Measurements from ENCODE around the gene IQCK.

The IQCK gene

GRCh38 chr16:19753815-19754643 lies 36.0 kb downstream of the IQCK start:
- DNase-seq (ENCODE audit: extremely low read depth in 1 of 2, low read depth in 1 of 2) = no peak

- no peak for DNase-seq (ENCODE audit: extremely low read depth in 1 of 2, low read depth in 1 of 2)
These were observed 36.6 kb downstream of the IQCK start for GRCh38 chr16:19754644-19755036.

GRCh38 chr16:19755268-19755667 lies 37.2 kb downstream of the IQCK start:
- no peak for DNase-seq (ENCODE audit: extremely low read depth in 1 of 2, low read depth in 1 of 2)

GRCh38 chr16:19757026-19757425 lies 39.0 kb downstream of the IQCK start:
- no peak for DNase-seq (ENCODE audit: extremely low read depth in 1 of 2, low read depth in 1 of 2)

- no peak for DNase-seq (ENCODE audit: extremely low read depth in 1 of 2, low read depth in 1 of 2)
These were observed 39.9 kb downstream of the IQCK start for GRCh38 chr16:19757762-19758595.

DNA sequence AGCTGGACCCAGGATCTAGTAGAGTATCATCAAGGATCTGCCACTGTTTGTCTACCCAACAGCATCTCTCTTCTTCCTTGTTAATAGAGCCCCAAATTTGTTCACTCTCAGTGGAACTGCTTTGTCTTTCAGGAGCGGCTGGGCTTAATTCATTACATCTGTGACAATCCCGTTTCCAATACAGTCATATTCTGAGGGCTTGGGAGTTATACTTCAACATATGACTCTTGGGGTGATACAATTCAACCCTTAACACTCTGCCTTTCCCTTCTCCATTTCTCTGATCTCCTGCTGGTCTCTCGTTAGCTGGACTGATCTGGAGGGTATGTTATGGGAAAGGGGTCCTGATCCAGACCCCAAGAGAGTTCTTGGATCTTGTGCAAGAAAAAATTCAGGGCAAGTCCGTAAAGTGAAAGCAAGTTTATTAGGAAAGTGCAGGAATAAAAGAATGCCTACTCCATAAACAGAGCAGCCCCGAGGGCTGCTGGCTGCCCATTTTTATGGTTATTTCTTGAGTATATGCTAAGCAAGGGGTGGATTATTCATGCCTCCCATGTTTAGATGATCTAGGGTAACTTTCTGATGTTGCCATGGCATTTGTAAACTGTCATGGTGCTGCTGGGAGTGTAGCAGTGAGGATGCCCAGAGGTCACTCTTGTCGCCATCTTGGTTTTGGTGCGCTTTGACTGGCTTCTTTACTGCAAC lies 42.4 kb downstream of the IQCK start:
- no peak for DNase-seq (ENCODE audit: extremely low read depth in 1 of 2, low read depth in 1 of 2)

- DNase-seq (ENCODE audit: extremely low read depth in 1 of 2, low read depth in 1 of 2) = no peak
These were observed 47.9 kb downstream of the IQCK start for GRCh38 chr16:19765860-19766553.

DNA sequence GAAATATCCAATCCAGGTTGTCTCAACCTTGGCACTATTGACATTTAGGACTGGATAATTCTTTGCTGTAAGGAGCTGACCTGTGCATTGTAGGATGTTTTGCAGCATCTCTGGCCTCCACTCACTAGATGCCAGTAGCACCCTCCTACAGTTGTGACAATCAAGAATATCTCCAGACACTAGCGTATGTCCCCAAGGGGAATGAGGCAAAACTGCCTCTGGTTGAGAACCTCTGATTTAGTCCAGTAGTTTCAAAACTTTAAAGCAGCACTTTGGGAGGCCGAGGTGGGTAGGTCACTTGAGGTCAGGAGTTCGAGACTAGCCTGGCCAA lies 48.4 kb downstream of the IQCK start:
- no peak for DNase-seq (ENCODE audit: extremely low read depth in 1 of 2, low read depth in 1 of 2)

GRCh38 chr16:19766988-19767387 lies 48.9 kb downstream of the IQCK start:
- DNase-seq (ENCODE audit: extremely low read depth in 1 of 2, low read depth in 1 of 2) = no peak

DNA sequence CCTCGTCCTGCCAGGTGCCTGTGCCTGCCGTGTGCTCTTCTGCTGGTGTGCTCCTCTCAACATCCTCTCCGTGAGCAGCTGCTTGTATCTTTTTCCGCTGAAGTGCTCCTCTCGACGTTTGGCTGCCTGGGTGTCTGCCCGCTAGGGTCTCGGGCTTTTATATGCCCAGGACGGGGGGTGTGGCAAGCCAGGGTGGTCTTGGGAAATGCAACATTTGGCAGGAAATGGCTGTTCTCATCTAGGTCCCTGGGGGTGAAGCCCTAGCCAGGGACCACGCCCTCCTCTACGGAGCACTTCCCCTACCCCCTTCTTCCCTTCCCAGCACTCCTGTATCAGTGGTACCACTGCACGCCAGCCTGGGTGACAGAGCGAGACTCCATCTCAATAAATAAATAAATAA lies 49.4 kb downstream of the IQCK start:
- DNase-seq (ENCODE audit: extremely low read depth in 1 of 2, low read depth in 1 of 2) = no peak

DNA sequence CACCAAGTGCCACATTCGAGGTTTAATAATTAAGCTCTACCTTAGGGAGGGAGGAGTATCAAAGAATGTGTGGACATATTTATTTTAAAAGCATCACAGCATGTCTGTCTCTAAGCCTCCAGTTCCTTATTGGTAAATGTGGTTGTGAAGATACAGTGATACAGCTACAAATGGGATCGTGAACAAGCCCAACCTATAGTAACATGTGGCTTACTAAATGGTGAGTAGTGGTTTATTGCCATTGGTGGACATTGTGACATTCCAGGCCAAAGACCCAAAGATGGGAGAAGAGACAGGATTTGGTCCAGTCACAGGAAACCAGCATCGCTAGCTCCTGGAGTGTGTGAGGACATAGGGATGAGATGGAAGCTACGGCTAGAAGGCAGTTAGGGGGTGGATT lies 51.2 kb downstream of the IQCK start:
- DNase-seq (ENCODE audit: extremely low read depth in 1 of 2, low read depth in 1 of 2) = no peak

DNA sequence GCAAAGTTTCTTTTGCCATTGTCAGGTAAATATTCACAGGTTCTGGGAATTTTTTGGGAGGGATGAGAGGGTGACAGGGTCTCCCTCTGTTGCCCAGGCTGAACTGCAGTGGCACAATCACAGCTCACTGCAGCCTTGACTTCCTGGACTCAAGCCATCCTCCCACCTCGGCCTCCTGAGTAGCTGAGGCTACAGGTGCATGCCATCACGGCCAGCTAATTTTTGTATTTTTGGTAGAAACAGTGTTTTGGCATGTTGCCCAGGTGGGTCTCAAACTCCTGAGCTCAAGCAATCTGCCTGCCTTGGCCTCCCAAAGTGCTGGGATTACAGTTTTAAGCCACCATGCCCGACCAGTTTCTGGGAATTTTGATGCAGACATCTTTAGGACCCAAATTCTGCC lies 53.0 kb downstream of the IQCK start:
- no peak for DNase-seq (ENCODE audit: extremely low read depth in 1 of 2, low read depth in 1 of 2)

DNA sequence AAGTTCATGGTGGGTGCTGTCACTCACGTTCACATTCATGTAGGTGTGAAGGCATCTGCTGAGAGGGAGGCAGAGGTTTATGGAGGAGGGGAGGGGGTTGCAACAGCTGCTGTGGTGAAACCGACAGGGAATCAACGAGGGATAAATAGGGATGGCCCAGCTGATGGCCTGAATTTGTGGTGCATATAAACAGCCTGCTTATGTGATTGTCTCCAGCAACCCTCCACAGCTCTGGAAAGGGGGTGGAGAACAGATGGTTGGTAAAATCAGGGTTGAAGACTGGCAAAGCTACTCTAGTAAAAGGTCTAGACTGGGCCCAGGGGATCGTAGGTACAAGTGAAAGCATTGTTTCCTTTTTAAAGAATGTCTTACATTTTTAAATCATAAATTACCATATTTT lies 53.7 kb downstream of the IQCK start:
- no peak for DNase-seq (ENCODE audit: extremely low read depth in 1 of 2, low read depth in 1 of 2)

DNA sequence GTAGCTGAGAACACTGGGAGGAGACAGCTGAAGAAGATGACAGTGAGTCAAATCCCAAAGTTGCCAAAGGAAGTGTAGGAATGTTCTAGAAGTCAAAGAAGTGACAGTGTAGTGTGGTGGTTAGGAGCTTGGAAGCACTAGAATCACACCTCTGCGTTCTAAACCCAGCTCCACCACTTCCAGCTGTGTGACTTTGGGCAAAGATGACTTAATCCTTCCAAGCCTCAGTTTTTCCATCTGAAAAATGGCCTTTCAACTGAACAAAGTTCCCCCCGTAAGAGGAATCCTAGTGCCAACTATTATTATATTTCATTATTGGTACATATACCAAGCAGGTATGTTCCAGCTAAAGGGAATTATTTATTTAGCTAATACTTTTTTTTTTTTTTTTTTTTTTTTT lies 56.0 kb downstream of the IQCK start:
- no peak for DNase-seq (ENCODE audit: extremely low read depth in 1 of 2, low read depth in 1 of 2)

DNA sequence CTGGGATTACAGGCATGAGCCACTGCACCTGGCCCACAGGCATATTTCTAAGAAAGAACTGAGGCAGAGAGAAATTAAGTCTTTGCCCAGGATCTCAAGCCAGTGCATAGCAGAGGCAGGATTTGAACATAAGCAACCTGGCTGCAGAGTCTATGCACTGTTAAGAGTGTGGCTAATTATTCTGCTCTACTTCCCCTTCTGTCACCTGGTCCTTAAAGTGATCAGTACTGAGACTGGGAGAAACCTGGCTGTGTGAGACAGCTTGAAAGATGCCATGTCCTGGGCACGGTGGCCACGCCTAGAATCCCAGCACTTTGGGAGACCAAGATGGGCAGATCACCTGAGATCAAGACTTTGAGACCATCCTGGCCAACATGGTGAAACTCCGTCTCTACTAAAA lies 58.1 kb downstream of the IQCK start:
- DNase-seq (ENCODE audit: extremely low read depth in 1 of 2, low read depth in 1 of 2) = no peak

DNA sequence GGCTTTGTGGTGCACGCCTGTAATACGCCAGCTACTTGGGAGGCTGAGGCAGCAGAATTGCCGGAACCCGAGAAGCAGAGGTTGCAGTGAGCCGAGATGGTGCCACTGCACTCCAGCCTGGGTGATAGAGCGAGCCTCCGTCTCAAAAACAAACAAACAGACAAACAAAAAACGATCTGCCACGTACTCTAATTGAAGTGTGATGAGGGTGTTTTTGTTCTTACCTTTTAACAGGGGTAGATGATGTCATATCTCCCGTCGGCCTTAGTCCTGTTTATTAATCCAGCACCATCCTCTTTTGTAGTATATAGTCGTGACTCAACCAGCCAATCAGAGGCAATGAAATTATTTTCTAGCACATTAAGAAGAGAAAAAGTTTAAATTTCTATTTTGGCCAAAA lies 58.5 kb downstream of the IQCK start:
- no peak for DNase-seq (ENCODE audit: extremely low read depth in 1 of 2, low read depth in 1 of 2)

DNA sequence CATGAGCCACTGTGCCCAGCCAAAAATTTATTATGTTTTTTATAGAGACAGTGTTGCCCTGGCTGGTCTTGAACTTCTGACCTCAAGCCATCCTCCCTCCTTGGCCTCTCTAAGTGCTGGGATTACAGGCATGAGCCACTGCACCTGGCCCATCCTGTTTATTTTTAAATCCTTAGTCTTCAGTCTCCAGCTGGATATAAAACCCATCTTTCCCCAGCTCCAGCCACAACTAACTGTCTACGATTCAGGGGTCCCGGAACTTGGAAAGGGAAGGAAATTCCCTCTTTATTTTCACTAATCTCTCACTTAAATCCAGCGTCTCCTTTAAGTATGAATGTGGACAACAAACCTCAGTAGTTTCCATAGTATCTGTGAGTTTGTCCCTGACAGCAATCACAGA lies 62.2 kb downstream of the IQCK start:
- DNase-seq (ENCODE audit: extremely low read depth in 1 of 2, low read depth in 1 of 2) = no peak

- DNase-seq (ENCODE audit: extremely low read depth in 1 of 2, low read depth in 1 of 2) = no peak
These were observed 63.2 kb downstream of the IQCK start for GRCh38 chr16:19781226-19781625.

DNA sequence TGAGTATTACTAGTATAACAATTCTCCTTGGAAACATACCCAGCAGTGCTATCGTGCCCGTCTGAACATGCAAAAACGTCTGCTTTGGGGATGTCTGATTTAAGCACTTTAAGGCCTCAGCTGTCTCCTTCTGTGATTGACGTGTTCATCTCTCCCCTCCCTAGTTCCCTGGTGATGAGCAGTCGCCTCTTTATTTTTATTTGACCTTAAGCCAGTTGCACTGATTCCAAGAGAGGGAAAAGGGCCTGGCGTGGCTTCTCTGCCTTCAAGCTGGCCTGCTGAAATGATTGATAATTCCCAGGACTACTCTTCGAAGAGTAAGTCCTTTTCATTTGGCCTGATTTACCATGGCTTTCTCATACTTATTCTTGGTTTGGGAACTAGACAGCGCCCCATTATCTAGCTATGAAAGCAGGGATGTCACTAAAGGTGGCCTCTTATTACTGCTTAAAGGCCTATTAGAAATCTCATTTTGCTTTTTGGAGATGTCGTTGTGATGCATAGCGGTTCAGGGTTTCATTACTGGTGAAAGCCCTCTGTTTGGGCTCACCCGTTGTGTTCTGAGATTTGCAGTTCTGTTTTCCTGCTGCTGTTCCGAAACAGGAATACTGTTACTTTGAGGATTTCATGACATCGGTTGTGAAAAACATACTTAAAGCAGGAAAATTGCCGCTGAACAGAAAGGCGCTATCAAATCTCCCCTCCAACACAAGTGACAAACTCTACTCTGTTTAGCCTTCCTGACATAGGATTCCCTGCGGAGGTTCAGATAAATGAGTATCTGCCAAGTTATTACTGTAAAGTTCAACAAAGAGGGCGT lies 65.5 kb downstream of the IQCK start:
- DNase-seq (ENCODE audit: extremely low read depth in 1 of 2, low read depth in 1 of 2) = no peak

DNA sequence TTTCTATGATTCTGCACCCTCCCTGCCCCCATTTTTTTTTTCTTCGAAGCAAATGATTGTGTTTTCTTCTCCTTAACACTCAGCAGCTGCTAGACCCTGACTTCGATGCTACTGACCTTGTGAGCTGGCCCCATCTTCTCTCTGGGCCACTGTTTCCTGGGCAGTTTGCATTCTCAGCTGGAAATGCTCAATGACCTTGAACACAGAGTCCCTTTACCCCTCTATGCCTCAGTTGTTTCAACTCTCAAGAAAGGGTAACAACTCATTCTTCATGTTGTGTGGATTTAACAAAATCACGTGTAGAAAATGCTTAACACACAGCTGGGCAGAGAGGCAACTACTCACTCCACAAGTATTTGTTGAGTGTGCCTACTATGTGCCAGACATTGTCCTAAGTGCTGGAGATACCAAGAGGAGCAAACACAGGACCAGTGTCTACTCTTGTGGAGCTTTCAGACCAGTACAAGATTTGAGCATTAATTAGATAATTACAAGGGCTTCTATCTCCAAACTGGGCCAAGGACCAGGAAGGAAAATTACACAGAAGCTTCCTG lies 66.2 kb downstream of the IQCK start:
- DNase-seq (ENCODE audit: extremely low read depth in 1 of 2, low read depth in 1 of 2) = no peak
